HepG2 (cell line): ENCODE measurements around the gene DEFB125. TPM values are rescaled to one million over a fixed set of nuclear protein-coding genes. Genes with fewer than 3 reads are reported as not detected.

Experiments used
- ATAC-seq: fragments of 200-7000 bp; cut with Tn5 transposase; 3 replicates; pipeline ENCODE4 v1.9.1; 2020; ENCODE audit warnings: mild to moderate bottlenecking, moderate library complexity
- BruUV-seq: library from RNA; stranded (reverse); fragments of 400-500 nt; replicated peaks from 2 replicates; lab custom pipeline; 2021; lab: Mats Ljungman, UMichigan
- CTCF ChIA-PET: fragments of 300-600 bp; formaldehyde crosslinking; extraction: SDS; loops from one replicate; lab custom pipeline; 2021; ENCODE audit warnings: low total read pairs, inconsistent platforms, low intra/inter-chr PET ratio; lab: Yijun Ruan, JAX
- POLR2A ChIA-PET: fragments of 350-600 bp; sonication (Branson Sonifier 250); formaldehyde crosslinking; loops from one replicate; lab custom pipeline; 2020; ENCODE audit warnings: antibody characterized with exemption, inconsistent platforms; lab: Yijun Ruan, JAX
- DNase-seq: peaks from one replicate; pipeline ENCODE4 v3.0.0-alpha.2; 2015; ENCODE audit warnings: low spot score
- FAIRE-seq: peaks from 3 replicates; lab custom pipeline; 2011; peaks lifted over from hg19 to GRCh38; lab: Jason Lieb, UNC
- H2AFZ ChIP-seq: one replicate; pipeline ENCODE4 v1.6.1; 2011; ENCODE audit warnings: low read length, inconsistent platforms
- H3K27ac ChIP-seq: fragments of 300-600 bp; 3 replicates; pipeline ENCODE4 v1.8.0; 2011; ENCODE audit warnings: mixed run types, mild to moderate bottlenecking, mixed read lengths, low read length, inconsistent platforms; ENCODE audit not compliant: insufficient read depth; ENCODE audit errors: extremely low read length
- H3K27me3 ChIP-seq, 2 experiments: fragments of 200-600 bp in 1 of 2; 2 replicates in 1 of 2; 3 replicates in 1 of 2; pipeline versions ENCODE4 v1.6.0 to v1.8.0; 2011; ENCODE audit warnings: low read length in 2 of 2, mild to moderate bottlenecking in 2 of 2, moderate library complexity in 2 of 2, inconsistent platforms in 1 of 2; ENCODE audit not compliant: insufficient read depth in 2 of 2, control insufficient read depth in 1 of 2
- H3K36me3 ChIP-seq, 2 experiments: fragments of 200-600 bp in 1 of 2; replicated peaks in 1 of 2; 2 replicates in 1 of 2; 3 replicates in 1 of 2; pipeline versions ENCODE4 v1.5.1 to v1.8.0; 2011; ENCODE audit warnings: low read length in 2 of 2, inconsistent platforms in 1 of 2; ENCODE audit not compliant: insufficient read depth in 2 of 2, control insufficient read depth in 1 of 2
- H3K4me1 ChIP-seq: 2 replicates; pipeline ENCODE4 v1.5.1; 2012; ENCODE audit warnings: low read length, inconsistent platforms; ENCODE audit not compliant: insufficient read depth
- H3K4me2 ChIP-seq: 2 replicates; pipeline ENCODE4 v1.6.0; 2011; ENCODE audit warnings: low read depth, low read length, inconsistent platforms
- H3K4me3 ChIP-seq, 3 experiments: fragments of 200-600 bp in 1 of 3; sonication (generic), shearing (Covaris generic) in 1 of 3; replicated peaks in 1 of 3; 2 replicates each; pipeline ENCODE4 v1.5.1; 2011 to 2016; ENCODE audit warnings: low read length in 3 of 3, inconsistent platforms in 2 of 3, low read depth in 2 of 3, mild to moderate bottlenecking in 2 of 3, control low read depth in 1 of 3, mixed read lengths in 1 of 3; ENCODE audit not compliant: insufficient read depth in 1 of 3
- H3K79me2 ChIP-seq: one replicate; pipeline ENCODE4 v1.6.1; 2011; ENCODE audit warnings: low read length, inconsistent platforms; ENCODE audit not compliant: insufficient read depth
- H3K9ac ChIP-seq: 2 replicates; pipeline ENCODE4 v1.6.0; 2011; ENCODE audit warnings: mild to moderate bottlenecking, low read depth, low read length, inconsistent platforms; ENCODE audit not compliant: insufficient read depth
- H3K9me3 ChIP-seq: 2 replicates; pipeline ENCODE4 v1.5.1; 2012; ENCODE audit warnings: mild to moderate bottlenecking, low read length
- H4K20me1 ChIP-seq: 2 replicates; pipeline ENCODE4 v1.6.0; 2011; ENCODE audit warnings: inconsistent platforms, mild to moderate bottlenecking, low read length, moderate library complexity; ENCODE audit not compliant: insufficient read depth
- DDIT3 ChIP-seq: sonication (generic); formaldehyde crosslinking; IDR thresholded peaks from 2 replicates; pipeline ENCODE4 v1.4.0; 2020; ENCODE audit warnings: mild to moderate bottlenecking, missing genetic modification reagents
- HOXA3 ChIP-seq: sonication (generic); formaldehyde crosslinking; IDR thresholded peaks from 2 replicates; pipeline ENCODE4 v1.5.0; 2020; ENCODE audit warnings: missing genetic modification reagents
- JUNB ChIP-seq: sonication (generic); formaldehyde crosslinking; IDR thresholded peaks from 2 replicates; pipeline ENCODE4 v1.8.0; 2022; ENCODE audit warnings: missing genetic modification reagents, mild to moderate bottlenecking, borderline replicate concordance
- PRDM15 ChIP-seq: sonication (generic); formaldehyde crosslinking; IDR thresholded peaks from 2 replicates; pipeline ENCODE4 v1.4.0; 2020; ENCODE audit warnings: missing genetic modification reagents
- SRSF1 ChIP-seq: fragments of 200-400 bp; formaldehyde crosslinking; optimal IDR thresholded peaks from 2 replicates; pipeline ENCODE3; 2017; ENCODE audit warnings: mild to moderate bottlenecking, low read depth, low read length, moderate library complexity
- YEATS2 ChIP-seq: sonication (generic); formaldehyde crosslinking; IDR thresholded peaks from 2 replicates; pipeline ENCODE4 v1.4.0; 2020; ENCODE audit warnings: missing genetic modification reagents, borderline replicate concordance
- ZNF274 ChIP-seq: sonication (generic); formaldehyde crosslinking; IDR thresholded peaks from 2 replicates; pipeline ENCODE4 v1.5.1; 2020; ENCODE audit warnings: mild to moderate bottlenecking, missing genetic modification reagents
- ZNF740 ChIP-seq: sonication (generic); formaldehyde crosslinking; IDR thresholded peaks from 2 replicates; pipeline ENCODE4 v1.4.0; 2020; ENCODE audit warnings: missing genetic modification reagents
- ZNF782 ChIP-seq: sonication (generic); formaldehyde crosslinking; IDR thresholded peaks from 2 replicates; pipeline ENCODE4 v1.4.0; 2020; ENCODE audit warnings: missing genetic modification reagents, mild to moderate bottlenecking, borderline replicate concordance
- ZNF841 ChIP-seq: sonication (generic); formaldehyde crosslinking; IDR thresholded peaks from 2 replicates; pipeline ENCODE4 v1.8.1; 2023; ENCODE audit warnings: missing genetic modification reagents, borderline replicate concordance
- WGBS: methylation state at CpG from one replicate; pipeline ENCODE4 v1.1.6; 2017; ENCODE audit warnings: low lambda C conversion rate; 5-methylcytosine and 5-hydroxymethylcytosine counted together
- in situ Hi-C: cut with HindIII; loops from 2 replicates; pipeline ENCODE4 v1.10.0; 2017; ENCODE audit warnings: low pct_unique_long_range_greater_than_20kb; ENCODE audit not compliant: extremely low pct_ligation_motif_present
- intact Hi-C: fragments of 100-400 bp; cut with micrococcal nuclease; formaldehyde crosslinking; loops from one replicate; pipeline ENCODE4 v1.10.0; 2022; ENCODE audit not compliant: unreplicated experiment
- polyA plus RNA-seq, 8 experiments: library from polyadenylated mRNA; depleted of rRNA in 3 of 8; stranded (reverse) in 7 of 8; unstranded in 1 of 8; fragments of >200 nt; fragmentation: Illumina TruSeq in 4 of 8; extraction: Trizol in 4 of 8; gene quantifications; 2 replicates each; pipeline versions ENCODE4 v1.2.1 to v1.2.3, GENCODE V29; 2011 to 2016; ENCODE audit warnings: low read depth in 4 of 8, missing spikeins in 1 of 8, mixed read lengths in 1 of 8; ENCODE audit not compliant: insufficient read depth in 1 of 8
- total RNA-seq, 5 experiments: library from RNA; depleted of rRNA; stranded (reverse); fragments of >200 nt; fragmentation: Illumina TruSeq; extraction: Trizol; gene quantifications; 2 replicates each; pipeline ENCODE4 v1.2.3, GENCODE V29; 2016; ENCODE audit warnings: low read depth in 1 of 5

The DEFB125 gene
- total and polyA plus RNA-seq, 2 of the 13 experiments (the other 11 are each of a cell fraction or from before 2014, with no cell fraction given): not detected

GRCh38 chr20:61757-62156 is 25.7 kb upstream of the DEFB125 start:
- no peaks in the 10 kb centered on the region for H3K4me1 ChIP-seq
- intact Hi-C loops: no loop called here
- no peaks in the 10 kb centered on the region for H4K20me1 ChIP-seq
- ChIA-PET POLR2A (no interaction called here), CTCF (no interaction called here)
- no peak overlapping the region for H3K27ac ChIP-seq
- no peak overlapping the region for H3K4me3 ChIP-seq
- no peak overlapping the region for H2AFZ ChIP-seq
- DNase-seq: no peak
- BruUV-seq: no TSS peak
- no peak for FAIRE-seq
- peaks cover 0 to 5% of the 10 kb centered on the region in 2 experiments; a peak in 1 of 5 replicates for H3K27me3 ChIP-seq
- TF ChIP-seq SRSF1 (no peak), DDIT3 (no peak), ZNF740 (no peak), JUNB (CRISPR knock-in tag) (0 out of 2 replicates have a peak, but pooled peaks have one; percentile 4), YEATS2 (CRISPR knock-in tag) (no peak), ZNF841 (CRISPR knock-in tag) (no peak), HOXA3 (no peak), ZNF274 (CRISPR knock-in tag) (no peak), PRDM15 (CRISPR knock-in tag) (peak; percentile 84), ZNF782 (CRISPR knock-in tag) (no peak)
- H3K9ac ChIP-seq: no peak overlapping the region
- H3K36me3 ChIP-seq: no peaks in the 10 kb centered on the region
- peaks cover 63% of the 10 kb centered on the region for H3K9me3 ChIP-seq
- H3K4me2 ChIP-seq: no peak overlapping the region
- no peaks in the 10 kb centered on the region for H3K79me2 ChIP-seq
- in situ Hi-C loops: no loop called here
- peak; percentile 37; the same call in 2 of the 3 replicates for ATAC-seq
- 17% methylated on average over 5 of the region's 5 CpGs for WGBS
